ENCODE results near the gene RIN3.

- TF ChIP-seq, protein P1, sequence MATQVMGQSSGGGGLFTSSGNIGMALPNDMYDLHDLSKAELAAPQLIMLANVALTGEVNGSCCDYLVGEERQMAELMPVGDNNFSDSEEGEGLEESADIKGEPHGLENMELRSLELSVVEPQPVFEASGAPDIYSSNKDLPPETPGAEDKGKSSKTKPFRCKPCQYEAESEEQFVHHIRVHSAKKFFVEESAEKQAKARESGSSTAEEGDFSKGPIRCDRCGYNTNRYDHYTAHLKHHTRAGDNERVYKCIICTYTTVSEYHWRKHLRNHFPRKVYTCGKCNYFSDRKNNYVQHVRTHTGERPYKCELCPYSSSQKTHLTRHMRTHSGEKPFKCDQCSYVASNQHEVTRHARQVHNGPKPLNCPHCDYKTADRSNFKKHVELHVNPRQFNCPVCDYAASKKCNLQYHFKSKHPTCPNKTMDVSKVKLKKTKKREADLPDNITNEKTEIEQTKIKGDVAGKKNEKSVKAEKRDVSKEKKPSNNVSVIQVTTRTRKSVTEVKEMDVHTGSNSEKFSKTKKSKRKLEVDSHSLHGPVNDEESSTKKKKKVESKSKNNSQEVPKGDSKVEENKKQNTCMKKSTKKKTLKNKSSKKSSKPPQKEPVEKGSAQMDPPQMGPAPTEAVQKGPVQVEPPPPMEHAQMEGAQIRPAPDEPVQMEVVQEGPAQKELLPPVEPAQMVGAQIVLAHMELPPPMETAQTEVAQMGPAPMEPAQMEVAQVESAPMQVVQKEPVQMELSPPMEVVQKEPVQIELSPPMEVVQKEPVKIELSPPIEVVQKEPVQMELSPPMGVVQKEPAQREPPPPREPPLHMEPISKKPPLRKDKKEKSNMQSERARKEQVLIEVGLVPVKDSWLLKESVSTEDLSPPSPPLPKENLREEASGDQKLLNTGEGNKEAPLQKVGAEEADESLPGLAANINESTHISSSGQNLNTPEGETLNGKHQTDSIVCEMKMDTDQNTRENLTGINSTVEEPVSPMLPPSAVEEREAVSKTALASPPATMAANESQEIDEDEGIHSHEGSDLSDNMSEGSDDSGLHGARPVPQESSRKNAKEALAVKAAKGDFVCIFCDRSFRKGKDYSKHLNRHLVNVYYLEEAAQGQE (IDR thresholded peaks at IDR 0.05): no peak
- TF ChIP-seq, protein P2, sequence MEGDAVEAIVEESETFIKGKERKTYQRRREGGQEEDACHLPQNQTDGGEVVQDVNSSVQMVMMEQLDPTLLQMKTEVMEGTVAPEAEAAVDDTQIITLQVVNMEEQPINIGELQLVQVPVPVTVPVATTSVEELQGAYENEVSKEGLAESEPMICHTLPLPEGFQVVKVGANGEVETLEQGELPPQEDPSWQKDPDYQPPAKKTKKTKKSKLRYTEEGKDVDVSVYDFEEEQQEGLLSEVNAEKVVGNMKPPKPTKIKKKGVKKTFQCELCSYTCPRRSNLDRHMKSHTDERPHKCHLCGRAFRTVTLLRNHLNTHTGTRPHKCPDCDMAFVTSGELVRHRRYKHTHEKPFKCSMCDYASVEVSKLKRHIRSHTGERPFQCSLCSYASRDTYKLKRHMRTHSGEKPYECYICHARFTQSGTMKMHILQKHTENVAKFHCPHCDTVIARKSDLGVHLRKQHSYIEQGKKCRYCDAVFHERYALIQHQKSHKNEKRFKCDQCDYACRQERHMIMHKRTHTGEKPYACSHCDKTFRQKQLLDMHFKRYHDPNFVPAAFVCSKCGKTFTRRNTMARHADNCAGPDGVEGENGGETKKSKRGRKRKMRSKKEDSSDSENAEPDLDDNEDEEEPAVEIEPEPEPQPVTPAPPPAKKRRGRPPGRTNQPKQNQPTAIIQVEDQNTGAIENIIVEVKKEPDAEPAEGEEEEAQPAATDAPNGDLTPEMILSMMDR (IDR thresholded peaks at IDR 0.05; ENCODE audit: low read depth, low read length, missing input control): no peak
- no peak for TF ChIP-seq YY1 (IDR thresholded peaks at IDR 0.05)
- TF ChIP-seq, protein P3, sequence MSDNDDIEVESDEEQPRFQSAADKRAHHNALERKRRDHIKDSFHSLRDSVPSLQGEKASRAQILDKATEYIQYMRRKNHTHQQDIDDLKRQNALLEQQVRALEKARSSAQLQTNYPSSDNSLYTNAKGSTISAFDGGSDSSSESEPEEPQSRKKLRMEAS (IDR thresholded peaks at IDR 0.05): no peak
- TF ChIP-seq SP1 (IDR thresholded peaks at IDR 0.05): no peak
- TF ChIP-seq ZBTB33 (IDR thresholded peaks at IDR 0.05): no peak
- no peak for TF ChIP-seq JUND (IDR thresholded peaks at IDR 0.05)
- TF ChIP-seq GABPA (IDR thresholded peaks at IDR 0.05 in 1 of 2, conservative IDR thresholded peaks at IDR 0.05 in 1 of 2): no peak
These were observed 162.4 kb downstream of the RIN3 start for GRCh38 chr14:92675976-92676375.

Measured in liver (tissue), 3 donors.